Fibroblast of lung (primary cell): ENCODE measurements around the gene TOP1. TPM values are rescaled to one million over a fixed set of nuclear protein-coding genes. Genes with fewer than 3 reads are reported as not detected.

Experiments
- DNase-seq, 2 donors: peaks; one replicate each; pipeline versions ENCODE4 v3.0.0 to v3.0.0-alpha.2; 2010; ENCODE audit warnings: low read depth in 2 of 2
- H2AFZ ChIP-seq: 2 replicates; pipeline ENCODE4 v1.5.1; 2012; ENCODE audit warnings: low read length, control low read depth, inconsistent platforms
- H3K27ac ChIP-seq: 2 replicates; pipeline ENCODE4 v1.5.1; 2011; ENCODE audit warnings: low read length, control low read depth; ENCODE audit not compliant: insufficient read depth
- H3K27me3 ChIP-seq: 2 replicates; pipeline ENCODE4 v1.5.1; 2011; ENCODE audit warnings: mild to moderate bottlenecking, low read length; ENCODE audit not compliant: control insufficient read depth, insufficient read depth
- H3K36me3 ChIP-seq: 2 replicates; pipeline ENCODE4 v1.5.1; 2011; ENCODE audit warnings: low read length; ENCODE audit not compliant: control insufficient read depth, insufficient read depth
- H3K4me1 ChIP-seq: 2 replicates; pipeline ENCODE4 v1.5.1; 2011; ENCODE audit warnings: low read length; ENCODE audit not compliant: control insufficient read depth, insufficient read depth; ENCODE audit errors: extremely low read depth
- H3K4me2 ChIP-seq: 2 replicates; pipeline ENCODE4 v1.5.1; 2011; ENCODE audit warnings: low read length, control low read depth; ENCODE audit not compliant: insufficient read depth; ENCODE audit errors: extremely low read depth
- H3K4me3 ChIP-seq, 4 experiments: fragments of 200-600 bp in 1 of 4; sonication (generic) in 1 of 4; replicated peaks in 1 of 4; 2 replicates each; pipeline ENCODE4 v1.5.1; 2011 to 2016; ENCODE audit warnings: low read length in 4 of 4, low read depth in 3 of 4, mild to moderate bottlenecking in 3 of 4, control low read depth in 2 of 4, inconsistent platforms in 1 of 4, mixed read lengths in 1 of 4; ENCODE audit not compliant: insufficient read depth in 1 of 4; ENCODE audit errors: control extremely low read depth in 1 of 4
- H3K79me2 ChIP-seq: 2 replicates; pipeline ENCODE4 v1.5.1; 2012; ENCODE audit warnings: mild to moderate bottlenecking, low read length, inconsistent platforms; ENCODE audit not compliant: control insufficient read depth, insufficient read depth
- H3K9ac ChIP-seq: 2 replicates; pipeline ENCODE4 v1.5.1; 2011; ENCODE audit warnings: mild to moderate bottlenecking, low read length, control low read depth; ENCODE audit not compliant: insufficient read depth
- H3K9me3 ChIP-seq: 2 replicates; pipeline ENCODE4 v1.5.1; 2012; ENCODE audit warnings: low read depth, low read length; ENCODE audit not compliant: control insufficient read depth, insufficient read depth
- H4K20me1 ChIP-seq: 2 replicates; pipeline ENCODE4 v1.5.1; 2011; ENCODE audit warnings: low read length; ENCODE audit not compliant: control insufficient read depth, insufficient read depth; ENCODE audit errors: extremely low read depth
- EZH2 ChIP-seq: IDR thresholded peaks from 2 replicates; pipeline ENCODE4 v1.5.1; 2012; ENCODE audit warnings: low read length, control low read depth, mild to moderate bottlenecking; ENCODE audit errors: missing control alignments
- polyA plus RNA-seq, 2 donors: library from polyadenylated mRNA; depleted of rRNA in 1 of 2; stranded (reverse) in 1 of 2; unstranded in 1 of 2; fragments of >200 nt; gene quantifications; 2 replicates each; pipeline ENCODE4 v1.2.1, GENCODE V29; 2011 to 2012; ENCODE audit warnings: missing spikeins in 1 of 2
- total RNA-seq: library from RNA; depleted of rRNA; stranded (reverse); fragments of >200 nt; gene quantifications from 2 replicates; pipeline ENCODE4 v1.2.1, GENCODE V29; 2014
- TF ChIP-seq, protein P1 (sequence below), 2 donors: IDR thresholded peaks in 1 of 2; conservative IDR thresholded peaks in 1 of 2; 1 replicate in 1 of 2; 2 replicates in 1 of 2; pipeline ENCODE4 v1.5.1; 2011 to 2012; ENCODE audit warnings: low read length in 2 of 2, control low read depth in 1 of 2, inconsistent platforms in 1 of 2, low read depth in 1 of 2, mild to moderate bottlenecking in 1 of 2

TOP1 gene
- total and polyA plus RNA-seq, 2 donors (not counting 1 experiment from before 2014, with no cell fraction given): 18.4 to 35.3 TPM

DNA sequence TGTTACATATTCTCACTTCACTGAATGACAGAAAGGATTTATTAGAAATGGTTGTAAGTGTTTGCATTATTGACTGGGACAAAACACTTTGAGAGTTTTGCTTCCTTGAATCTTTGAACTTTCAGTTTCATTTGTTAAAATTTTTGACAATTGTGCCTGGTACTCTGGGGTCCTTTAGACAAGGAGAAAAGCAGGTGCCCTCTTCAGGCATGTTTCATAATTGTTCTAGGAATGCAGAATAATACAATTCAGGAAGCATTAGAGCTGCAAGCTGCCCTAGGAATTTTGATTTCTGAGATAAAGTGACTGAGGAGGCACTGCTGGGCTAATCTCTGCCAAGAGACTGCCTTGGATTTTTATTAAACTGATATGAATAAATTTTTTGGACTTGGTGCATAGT lies 49.7 kb downstream of the TOP1 start:
- Histone ChIP-seq H3K9me3 (no peaks in the 10 kb centered on the region), H3K36me3 (peaks cover 8% of the 10 kb centered on the region), H3K9ac (no peak overlapping the region), H3K79me2 (peaks cover 45% of the 10 kb centered on the region), H3K27ac (no peak overlapping the region), H4K20me1 (no peaks in the 10 kb centered on the region), H3K4me2 (peak overlapping the region; percentile 11), H3K27me3 (no peaks in the 10 kb centered on the region), H3K4me1 (peaks cover 11% of the 10 kb centered on the region), H2AFZ (no peak overlapping the region), H3K4me3 (no peak overlapping the region)
- no peak for TF ChIP-seq EZH2
- TF ChIP-seq, protein P1, sequence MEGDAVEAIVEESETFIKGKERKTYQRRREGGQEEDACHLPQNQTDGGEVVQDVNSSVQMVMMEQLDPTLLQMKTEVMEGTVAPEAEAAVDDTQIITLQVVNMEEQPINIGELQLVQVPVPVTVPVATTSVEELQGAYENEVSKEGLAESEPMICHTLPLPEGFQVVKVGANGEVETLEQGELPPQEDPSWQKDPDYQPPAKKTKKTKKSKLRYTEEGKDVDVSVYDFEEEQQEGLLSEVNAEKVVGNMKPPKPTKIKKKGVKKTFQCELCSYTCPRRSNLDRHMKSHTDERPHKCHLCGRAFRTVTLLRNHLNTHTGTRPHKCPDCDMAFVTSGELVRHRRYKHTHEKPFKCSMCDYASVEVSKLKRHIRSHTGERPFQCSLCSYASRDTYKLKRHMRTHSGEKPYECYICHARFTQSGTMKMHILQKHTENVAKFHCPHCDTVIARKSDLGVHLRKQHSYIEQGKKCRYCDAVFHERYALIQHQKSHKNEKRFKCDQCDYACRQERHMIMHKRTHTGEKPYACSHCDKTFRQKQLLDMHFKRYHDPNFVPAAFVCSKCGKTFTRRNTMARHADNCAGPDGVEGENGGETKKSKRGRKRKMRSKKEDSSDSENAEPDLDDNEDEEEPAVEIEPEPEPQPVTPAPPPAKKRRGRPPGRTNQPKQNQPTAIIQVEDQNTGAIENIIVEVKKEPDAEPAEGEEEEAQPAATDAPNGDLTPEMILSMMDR (conservative IDR thresholded peaks at IDR 0.05 in 1 of 2, IDR thresholded peaks at IDR 0.05 in 1 of 2; ENCODE audit: low read depth in 1 of 2, low read length in 2 of 2): peak; percentile 58 to 60
- peak; percentile 62 to 70 for DNase-seq

DNA sequence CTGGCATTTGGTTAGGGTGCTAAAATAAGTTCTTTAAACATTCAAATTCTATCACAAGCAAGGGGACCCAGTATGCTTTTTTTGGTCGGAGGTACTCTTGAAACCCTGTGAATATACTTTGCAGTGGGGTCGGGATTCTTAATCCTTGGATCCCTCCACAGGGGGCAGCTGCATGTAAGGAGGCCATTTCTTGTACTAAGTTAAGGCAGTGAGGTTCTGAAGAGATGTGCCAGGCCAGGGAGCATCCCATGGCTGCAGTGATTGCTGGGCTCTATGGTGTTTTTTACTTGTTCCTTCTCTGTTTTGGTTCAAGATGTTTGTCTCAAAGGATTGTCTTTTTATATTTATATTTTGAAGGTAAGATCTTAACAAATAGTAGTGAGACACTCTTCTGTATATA lies 50.4 kb downstream of the TOP1 start:
- peaks cover 10% of the 10 kb centered on the region for H3K36me3 ChIP-seq

DNA sequence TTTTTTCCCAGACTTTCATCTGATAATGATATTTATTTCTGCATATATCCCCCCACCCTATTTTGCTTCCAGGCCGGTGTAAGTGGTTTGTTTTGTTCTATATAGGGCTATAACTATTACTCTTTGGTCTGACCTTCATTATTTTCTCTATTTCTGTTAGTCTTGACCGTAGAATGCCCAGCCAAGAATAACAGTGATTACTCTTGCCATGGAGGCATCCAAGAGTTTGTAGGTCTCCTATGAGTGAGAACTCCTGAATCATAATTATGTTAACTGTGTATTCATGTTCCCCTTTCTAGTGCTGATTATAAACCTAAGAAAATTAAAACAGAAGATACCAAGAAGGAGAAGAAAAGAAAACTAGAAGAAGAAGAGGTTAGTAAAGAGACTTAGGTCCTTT lies 52.2 kb downstream of the TOP1 start:
- DNase-seq: peak; percentile 36 to 67
- Histone ChIP-seq H3K4me1 (peaks cover 6% of the 10 kb centered on the region), H3K9me3 (no peaks in the 10 kb centered on the region), H3K36me3 (peaks cover 13% of the 10 kb centered on the region), H3K27ac (no peak overlapping the region), H3K9ac (no peak overlapping the region), H3K79me2 (peaks cover 22% of the 10 kb centered on the region), H3K4me2 (no peak overlapping the region), H2AFZ (no peak overlapping the region), H3K4me3 (no peak overlapping the region), H3K27me3 (no peaks in the 10 kb centered on the region), H4K20me1 (no peaks in the 10 kb centered on the region)
- TF ChIP-seq EZH2: no peak
- TF ChIP-seq, protein P1 (conservative IDR thresholded peaks at IDR 0.05 in 1 of 2, IDR thresholded peaks at IDR 0.05 in 1 of 2; ENCODE audit: low read depth in 1 of 2, low read length in 2 of 2): no peak

More for the DNA sequence above, 50.4 kb downstream of the TOP1 start:
- TF ChIP-seq, protein P1 (conservative IDR thresholded peaks at IDR 0.05 in 1 of 2, IDR thresholded peaks at IDR 0.05 in 1 of 2; ENCODE audit: low read depth in 1 of 2, low read length in 2 of 2): no peak
- TF ChIP-seq EZH2: no peak
- no peaks in the 10 kb centered on the region for H3K27me3 ChIP-seq
- H4K20me1 ChIP-seq: no peaks in the 10 kb centered on the region
- no peak for DNase-seq
- H3K4me2 ChIP-seq: no peak overlapping the region
- H3K4me1 ChIP-seq: peaks cover 11% of the 10 kb centered on the region
- H3K4me3 ChIP-seq: no peak overlapping the region
- H3K9me3 ChIP-seq: no peaks in the 10 kb centered on the region
- H3K79me2 ChIP-seq: peaks cover 37% of the 10 kb centered on the region
- H3K27ac ChIP-seq: no peak overlapping the region
- no peak overlapping the region for H3K9ac ChIP-seq
- no peak overlapping the region for H2AFZ ChIP-seq
